ENCODE data around the gene SH3BGRL2.

The SH3BGRL2 gene

DNA sequence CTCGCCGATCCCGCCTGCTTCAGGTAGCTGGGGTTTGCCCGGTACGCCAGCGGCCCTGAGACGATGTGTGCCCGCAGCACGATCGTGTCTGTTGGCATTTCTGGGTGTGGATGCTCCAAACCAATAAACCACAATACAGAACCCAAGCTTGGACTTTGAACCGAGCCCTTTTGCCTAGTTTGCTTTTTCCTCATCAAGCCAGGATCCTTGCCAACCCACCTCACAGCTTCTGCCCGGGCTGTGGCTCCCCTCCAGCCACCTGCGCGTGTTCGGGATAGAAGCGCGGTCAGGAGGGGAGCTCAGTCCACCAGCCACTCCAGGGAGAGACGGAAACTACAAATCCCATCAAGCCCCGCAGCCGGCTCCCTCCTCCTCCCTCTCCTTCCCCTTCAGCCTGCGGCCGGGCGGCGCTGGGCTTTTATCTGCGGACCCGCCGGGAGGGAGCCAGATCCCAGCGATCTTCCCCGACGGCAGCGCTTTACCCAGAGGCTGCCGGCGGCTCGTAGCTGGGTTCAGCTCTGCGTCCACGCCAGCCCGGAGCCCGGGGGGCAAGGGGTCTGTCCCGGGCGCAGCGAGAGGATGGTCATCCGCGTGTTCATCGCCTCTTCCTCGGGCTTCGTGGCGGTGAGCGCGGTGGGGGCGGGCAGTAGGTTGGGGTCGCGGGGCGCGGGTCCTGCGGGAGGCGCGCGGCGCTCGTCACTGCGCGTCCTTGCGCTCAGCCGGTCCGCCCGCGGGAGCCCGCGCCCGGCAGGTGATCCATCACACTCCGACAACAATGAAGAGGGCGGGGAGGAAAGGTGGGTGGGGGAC is at the start of gene SH3BGRL2:
TSS of gene SH3BGRL2 (plus strand) at position 447 of the 810 bp plus-strand sequence. CDS start at position 580, 133 bp downstream.
- DNase-seq: peak; percentile 50

- DNase-seq: no peak
Observed at GRCh38 chr6:79584332-79584731, 46.8 kb upstream of the SH3BGRL2 start.

DNA sequence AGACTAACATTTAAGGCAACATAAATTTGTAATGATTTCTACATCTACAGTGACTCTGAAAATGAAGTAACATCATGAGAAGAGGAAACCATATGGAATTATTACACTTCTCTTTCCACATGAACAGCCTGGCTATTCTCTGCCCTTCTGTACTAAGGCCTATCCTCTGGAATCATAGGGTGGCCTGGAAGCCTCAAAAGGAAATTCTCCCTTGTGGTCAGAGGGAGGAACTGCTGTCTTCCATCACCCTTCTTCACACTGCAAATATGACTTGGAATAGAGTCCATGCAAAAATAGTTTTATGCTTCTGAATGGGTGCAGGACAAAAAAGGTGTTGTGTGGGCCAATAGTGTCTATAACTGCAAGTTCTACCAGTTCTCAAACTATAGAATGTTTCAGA is 44.6 kb upstream of the SH3BGRL2 start:
- no peak for DNase-seq

- DNase-seq: no peak
Observed at GRCh38 chr6:79589701-79590100, 41.4 kb upstream of the SH3BGRL2 start.

GRCh38 chr6:79597155-79597554 is 34.0 kb upstream of the SH3BGRL2 start:
- DNase-seq: no peak

GRCh38 chr6:79598012-79598411 is 33.1 kb upstream of the SH3BGRL2 start:
- DNase-seq: no peak

DNA sequence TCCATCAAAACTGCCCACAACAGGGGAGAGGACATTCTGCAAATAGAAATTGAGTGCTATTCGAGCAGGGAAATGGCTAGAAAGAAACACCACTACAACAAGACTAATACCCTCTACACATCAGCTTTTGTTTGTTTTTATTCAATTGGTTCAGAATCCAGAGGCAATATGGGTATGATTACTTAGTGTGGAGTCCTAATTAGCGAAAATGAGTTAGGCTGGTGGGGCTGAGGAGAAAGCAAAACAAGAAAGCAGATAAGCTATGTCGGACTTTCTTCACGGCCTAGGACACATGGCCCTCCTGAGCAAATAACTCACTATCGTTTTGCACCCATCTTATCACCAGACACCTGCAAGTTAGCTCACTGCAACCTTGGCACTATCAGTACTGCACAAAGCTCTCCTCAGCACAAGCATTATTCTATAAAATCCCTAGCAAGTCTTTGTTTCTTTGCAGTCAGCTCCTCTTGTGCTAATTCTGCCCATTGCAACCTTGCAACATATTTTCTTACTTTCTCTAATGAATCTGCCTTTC is 31.3 kb upstream of the SH3BGRL2 start:
- no peak for DNase-seq

GRCh38 chr6:79600313-79600712 is 30.8 kb upstream of the SH3BGRL2 start:
- no peak for DNase-seq

- DNase-seq: no peak
Observed at GRCh38 chr6:79600812-79601609, 30.1 kb upstream of the SH3BGRL2 start.

- no peak for DNase-seq
Observed at GRCh38 chr6:79602859-79603258, 28.3 kb upstream of the SH3BGRL2 start.

GRCh38 chr6:79604583-79605037 is 26.5 kb upstream of the SH3BGRL2 start:
- no peak for DNase-seq

- no peak for DNase-seq
Observed at GRCh38 chr6:79605061-79605460, 26.1 kb upstream of the SH3BGRL2 start.

DNA sequence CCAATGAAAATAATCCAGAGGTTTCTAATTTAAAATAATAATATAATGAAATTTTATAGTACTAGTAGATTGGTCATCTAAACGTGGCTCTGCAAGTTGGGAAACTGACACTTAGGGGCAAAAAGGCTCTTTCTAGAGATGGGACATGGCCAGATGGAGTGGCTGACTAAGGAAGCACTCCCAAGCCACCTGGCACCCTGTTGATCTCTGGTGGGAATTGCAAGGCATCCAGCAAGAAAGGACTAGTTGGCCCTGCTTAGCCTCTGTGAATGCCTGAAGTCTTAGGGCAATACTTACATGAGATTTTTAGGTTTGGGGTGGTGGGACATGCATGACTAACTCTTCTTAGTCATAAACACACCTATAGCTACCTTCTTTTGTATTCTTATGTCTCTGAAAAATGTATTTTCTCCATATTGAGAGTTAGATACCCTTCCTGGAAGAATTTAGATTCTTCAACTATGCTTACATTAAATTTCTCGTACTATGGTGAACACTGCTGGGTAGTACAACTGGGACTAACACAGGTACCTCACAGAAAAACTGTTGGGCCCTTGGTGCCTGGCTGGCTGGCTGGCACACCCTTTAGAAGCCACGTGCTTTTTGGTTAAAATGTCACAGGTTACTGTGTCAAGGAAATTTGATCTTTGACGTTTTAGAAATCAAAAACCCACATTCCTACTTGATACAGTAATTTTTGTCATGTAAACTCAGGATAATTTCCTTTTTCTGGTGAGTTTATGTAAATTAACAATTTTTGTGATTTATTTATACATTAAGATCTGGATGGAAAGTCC is 25.0 kb upstream of the SH3BGRL2 start:
- DNase-seq: no peak

DNA sequence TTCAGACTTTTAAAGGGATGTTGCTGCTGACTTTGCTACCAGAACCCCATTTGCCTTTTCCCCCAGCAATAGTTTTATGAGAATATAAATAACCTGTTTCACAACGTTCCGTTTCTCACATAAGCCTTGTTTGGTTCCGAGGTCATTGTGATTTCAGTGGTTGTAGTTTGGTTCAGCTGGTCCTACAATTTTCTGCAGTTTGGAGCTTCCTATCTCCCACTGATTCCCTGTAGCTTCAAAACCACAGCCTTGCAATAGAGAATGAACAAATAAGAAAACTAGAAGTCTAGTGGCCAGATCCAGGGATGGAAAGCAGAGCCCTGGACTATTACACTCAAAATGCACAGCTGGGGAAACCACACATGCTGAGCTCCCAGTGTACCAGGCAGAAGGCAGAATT is 24.1 kb upstream of the SH3BGRL2 start:
- DNase-seq: no peak

GRCh38 chr6:79608334-79609224 is 22.6 kb upstream of the SH3BGRL2 start:
- no peak for DNase-seq

DNA sequence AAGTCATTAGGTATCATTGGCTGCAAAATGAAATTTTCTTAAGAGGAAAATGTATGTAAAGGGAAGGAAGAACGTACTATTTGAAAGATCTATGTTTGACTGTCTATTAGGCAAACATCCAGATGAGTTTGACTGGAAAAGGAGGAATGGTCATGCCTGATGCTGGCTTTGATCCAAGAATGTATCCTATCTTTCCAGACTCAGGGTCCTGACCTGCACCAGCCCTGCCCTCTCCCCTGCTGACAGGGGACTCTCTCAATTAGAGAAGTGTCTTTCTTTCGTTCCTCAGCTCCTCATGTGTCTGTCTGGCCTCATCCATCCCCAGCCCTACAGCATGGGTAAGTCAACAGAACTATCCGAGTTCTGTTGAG is 21.9 kb upstream of the SH3BGRL2 start:
- DNase-seq: no peak

- no peak for DNase-seq
Observed at GRCh38 chr6:79610306-79611009, 20.7 kb upstream of the SH3BGRL2 start.

DNA sequence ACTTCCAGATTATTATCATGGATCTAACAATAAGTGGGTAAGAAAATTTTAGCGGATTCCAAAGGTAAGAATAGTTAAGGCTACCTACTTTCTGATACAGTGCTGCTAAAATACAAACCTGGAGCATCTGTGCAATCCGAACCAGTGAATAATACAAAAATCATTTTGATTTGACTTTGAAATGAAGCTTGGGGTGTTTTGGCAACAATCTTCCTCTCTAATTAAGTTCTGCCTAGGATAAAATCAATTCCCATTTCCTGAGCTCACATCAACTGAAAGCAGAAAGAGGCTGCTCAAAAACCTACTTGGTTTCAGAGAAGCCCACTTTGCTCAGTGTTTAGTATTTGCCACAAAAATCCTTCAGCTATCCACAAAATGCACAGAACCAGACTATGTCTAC is 18.7 kb upstream of the SH3BGRL2 start:
- DNase-seq: no peak

DNA sequence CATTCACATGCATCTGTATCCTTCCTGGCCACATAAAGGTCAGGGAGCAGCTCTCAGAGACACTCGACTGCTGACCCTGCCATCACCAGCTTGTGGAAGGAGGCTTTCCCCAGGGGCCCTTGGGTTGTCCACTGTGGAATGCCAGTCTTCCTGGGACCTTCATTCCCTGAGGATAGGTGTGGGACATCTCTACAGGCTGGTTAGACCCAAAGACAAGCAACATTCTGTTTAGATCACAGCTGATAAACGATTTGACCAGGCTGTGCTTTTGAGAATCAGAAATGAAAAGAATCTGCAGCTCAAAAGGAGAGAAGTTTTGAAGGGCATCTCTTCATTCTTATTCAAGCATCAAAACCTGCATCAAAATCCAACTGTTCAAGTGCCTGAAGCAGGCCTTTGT is 18.2 kb upstream of the SH3BGRL2 start:
- no peak for DNase-seq

DNA sequence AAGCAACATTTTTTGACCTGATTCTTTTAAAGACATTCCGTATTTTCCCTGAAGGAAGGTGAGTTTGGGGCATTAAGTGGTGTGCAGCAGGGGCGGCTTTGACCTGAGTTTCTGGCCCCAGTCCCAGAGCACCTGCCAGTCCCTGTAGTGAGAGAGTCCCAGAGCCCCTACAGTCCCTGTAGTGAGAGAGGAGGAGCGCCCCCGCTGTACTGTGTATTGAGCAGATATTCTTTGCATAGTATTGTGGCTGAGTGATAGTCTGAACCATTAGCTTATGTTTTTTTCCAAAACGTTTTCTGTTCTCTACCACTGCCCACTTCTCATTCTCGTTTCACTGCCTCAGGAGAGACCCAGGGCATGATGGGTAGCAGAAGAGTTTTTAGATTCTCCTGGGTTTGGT is 17.2 kb upstream of the SH3BGRL2 start:
- DNase-seq: no peak
